Fibroblast of lung (primary cell): ENCODE data around the gene CDH1.
"Not testable (repeated sequence)": the region's sequence is repeated elsewhere in the genome, so short reads cannot be mapped to it uniquely, and the experiment has no call there.

ENCODE experiments used
- CTCF ChIP-seq, 2 donors: IDR thresholded peaks in 1 of 2; conservative IDR thresholded peaks in 1 of 2; 1 replicate in 1 of 2; 2 replicates in 1 of 2; pipeline ENCODE4 v1.5.1; 2011 to 2012; ENCODE audit warnings: low read length in 2 of 2, control low read depth in 1 of 2, inconsistent platforms in 1 of 2, low read depth in 1 of 2, mild to moderate bottlenecking in 1 of 2
- EZH2 ChIP-seq: IDR thresholded peaks from 2 replicates; pipeline ENCODE4 v1.5.1; 2012; ENCODE audit warnings: low read length, control low read depth, mild to moderate bottlenecking; ENCODE audit errors: missing control alignments

- not testable (repeated sequence) for TF ChIP-seq CTCF (conservative IDR thresholded peaks at IDR 0.05 in 1 of 2, IDR thresholded peaks at IDR 0.05 in 1 of 2; ENCODE audit: low read depth in 1 of 2, low read length in 2 of 2); EZH2
Measured at GRCh38 chr16:68787419-68787807, 50.3 kb downstream of the CDH1 start.
